AG08395 (cell line): ENCODE results near the gene CDK6.
"Not testable (repeated sequence)": the region's sequence is repeated elsewhere in the genome, so short reads cannot be mapped to it uniquely, and the experiment has no call there.

Experiments
- DNase-seq: peaks from one replicate; pipeline ENCODE4 v3.0.0; 2012; ENCODE audit warnings: mixed read lengths, low spot score

The CDK6 gene

DNA sequence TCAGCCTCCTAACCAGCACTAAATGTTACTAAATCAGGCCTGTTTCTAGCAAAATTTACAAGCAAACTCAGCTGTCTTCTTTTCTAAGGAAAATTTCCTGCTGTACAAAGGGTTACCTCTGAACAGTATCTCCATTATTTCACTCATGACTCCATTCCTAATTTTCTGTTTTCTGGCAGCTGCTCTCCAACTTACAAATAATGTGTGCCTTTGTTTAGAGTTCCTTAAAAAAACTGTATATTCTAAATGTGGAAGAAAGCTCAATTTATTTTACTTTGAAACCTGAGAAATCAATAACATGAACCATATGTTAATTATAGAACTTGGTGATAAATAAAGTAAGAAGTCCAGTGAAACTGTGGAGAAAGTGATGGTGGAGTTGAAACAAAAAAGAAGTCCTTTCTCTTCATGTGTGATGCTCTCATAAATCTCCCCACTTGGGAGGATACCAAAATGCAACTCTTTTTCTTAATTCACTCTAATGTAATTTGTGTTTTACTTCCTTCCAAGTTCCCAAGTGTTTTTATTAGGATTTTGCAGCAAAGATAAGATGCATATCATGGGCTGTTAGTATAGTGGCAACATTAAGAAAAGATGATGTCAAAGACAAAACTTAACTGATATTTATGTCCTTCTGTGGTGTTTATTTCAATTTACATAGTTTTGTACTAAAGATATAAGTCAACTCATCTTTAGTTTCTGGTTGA lies 74.8 kb downstream of the CDK6 start:
- no peak for DNase-seq

DNA sequence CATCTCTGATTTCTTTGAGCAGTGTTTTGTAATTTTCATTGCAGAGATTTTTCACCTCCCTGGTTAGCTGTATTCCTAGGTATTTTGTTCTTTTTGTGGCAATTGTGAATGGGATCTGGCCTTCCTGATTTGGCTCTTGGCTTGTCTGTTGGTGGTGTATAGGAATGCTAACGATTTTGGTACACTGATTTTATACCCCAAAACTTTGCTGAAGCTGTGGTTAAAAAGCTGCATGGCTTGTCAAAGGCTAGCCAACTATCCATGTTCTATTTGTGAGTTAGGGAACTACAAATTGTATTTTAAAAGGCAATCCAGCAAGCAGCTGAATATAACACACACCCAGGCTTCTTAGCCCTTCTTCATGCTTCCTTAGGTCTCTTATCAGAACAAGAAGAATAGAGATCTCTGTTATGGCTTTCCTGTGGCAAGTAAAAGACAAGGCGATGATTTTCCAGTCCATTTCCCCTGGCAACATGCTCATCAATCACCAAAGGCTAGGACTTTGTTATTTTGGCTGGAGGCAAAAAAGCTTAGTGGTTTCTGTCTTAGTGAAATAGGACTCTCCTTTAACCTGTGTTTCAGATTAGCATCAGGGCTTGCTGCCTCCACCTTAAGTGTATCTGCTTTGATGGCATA lies 77.5 kb downstream of the CDK6 start:
- DNase-seq: no peak

GRCh38 chr7:92757311-92757910 lies 79.0 kb downstream of the CDK6 start:
- not testable (repeated sequence) for DNase-seq

DNA sequence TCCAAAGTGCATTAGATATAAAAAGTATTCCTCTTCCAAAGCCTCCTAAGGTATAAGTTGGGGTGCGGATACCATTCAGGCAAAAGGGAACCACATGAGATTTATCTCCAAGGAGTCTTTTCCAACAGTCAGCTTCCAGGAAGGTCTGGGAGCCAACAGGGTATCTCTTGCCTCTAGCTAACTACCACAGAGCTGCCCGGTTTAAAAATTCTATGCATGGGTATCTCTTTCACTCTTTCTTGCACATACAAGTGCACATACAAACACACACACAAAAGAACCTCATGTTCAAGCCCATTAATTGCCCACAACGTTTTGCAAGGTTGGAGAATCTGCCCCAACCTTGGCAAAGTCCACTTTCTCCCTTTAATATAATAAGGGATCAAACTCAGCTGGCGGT lies 80.7 kb downstream of the CDK6 start:
- no peak for DNase-seq

DNA sequence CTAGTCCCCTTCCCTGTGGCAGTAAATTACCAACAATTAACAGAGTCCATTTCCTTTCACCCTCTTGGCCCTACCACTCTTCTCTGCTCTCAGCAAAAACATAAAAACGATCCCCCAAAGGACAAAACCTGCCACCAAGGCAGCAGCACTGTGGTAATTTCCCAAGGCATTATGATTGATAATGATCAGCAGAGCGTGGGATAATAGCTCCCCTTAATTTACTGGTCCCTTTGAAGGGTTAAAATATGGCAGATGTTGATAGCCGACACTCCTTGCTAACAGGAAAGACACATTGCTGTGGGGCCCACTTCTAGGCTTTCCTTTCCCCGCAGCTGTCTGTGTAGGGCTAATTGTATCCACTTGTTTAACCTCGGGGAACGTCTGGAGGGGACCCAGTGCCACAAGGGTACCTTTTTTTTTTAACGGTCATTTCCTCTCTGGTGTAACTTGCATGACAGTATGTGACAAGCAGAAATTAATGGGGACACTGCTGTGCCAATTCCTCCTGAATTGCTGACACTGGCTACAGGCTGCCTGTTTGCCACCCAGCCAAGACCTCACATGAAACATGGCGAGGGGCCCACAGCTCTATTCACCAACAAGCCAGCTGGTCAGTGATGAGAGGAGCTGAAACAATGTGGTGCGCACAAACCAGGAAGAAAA lies 81.3 kb downstream of the CDK6 start:
- DNase-seq: peak; percentile 49

GRCh38 chr7:92753614-92754013 lies 82.8 kb downstream of the CDK6 start:
- no peak for DNase-seq

DNA sequence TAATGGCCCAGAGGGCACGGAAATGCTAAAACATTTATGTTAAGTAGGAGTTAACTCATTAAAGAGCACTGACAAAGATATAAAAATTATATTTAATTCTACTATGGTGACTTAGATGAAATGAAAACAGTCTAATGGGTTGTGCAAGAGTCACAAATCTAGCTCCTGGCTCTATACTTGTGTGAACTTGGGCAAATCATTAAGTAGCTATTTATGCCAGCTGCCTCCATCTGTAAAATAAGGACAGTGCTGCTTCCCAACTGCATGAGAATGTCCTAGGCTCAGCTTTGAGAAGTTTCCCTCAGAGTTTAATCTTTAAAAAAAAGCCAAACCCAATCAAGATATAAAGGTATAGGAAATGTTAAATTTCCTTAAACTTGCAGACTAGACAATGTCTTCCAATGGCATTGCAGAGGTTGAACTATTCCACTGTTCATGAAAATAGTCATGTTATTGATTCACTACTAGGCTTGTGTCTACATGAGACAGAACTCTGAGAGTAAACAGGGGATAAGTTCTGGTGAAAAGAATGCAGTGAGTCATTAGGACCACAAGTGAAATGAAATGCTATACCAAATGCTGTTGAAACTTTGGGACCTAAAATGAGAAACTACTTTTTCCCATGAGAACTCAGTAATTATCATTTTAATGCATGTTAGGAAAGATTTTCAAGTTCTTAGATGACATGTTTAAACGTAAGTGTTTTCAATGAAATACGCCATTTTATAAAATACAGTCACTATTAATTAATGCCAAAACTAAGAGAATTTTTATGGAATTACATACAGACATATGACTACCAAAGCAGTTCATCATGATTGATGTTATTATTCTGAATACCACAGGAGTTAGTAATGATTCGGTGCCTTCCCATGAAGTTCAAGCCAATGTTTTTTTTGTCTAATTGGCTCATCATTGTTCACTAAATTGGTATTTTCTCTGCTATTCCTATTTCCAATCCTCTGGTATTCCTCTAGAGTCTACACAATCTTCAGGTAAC lies 84.2 kb downstream of the CDK6 start:
- peak; percentile 69 for DNase-seq

GRCh38 chr7:92750946-92751345 lies 85.4 kb downstream of the CDK6 start:
- no peak for DNase-seq

GRCh38 chr7:92750447-92750839 lies 85.9 kb downstream of the CDK6 start:
- no peak for DNase-seq

DNA sequence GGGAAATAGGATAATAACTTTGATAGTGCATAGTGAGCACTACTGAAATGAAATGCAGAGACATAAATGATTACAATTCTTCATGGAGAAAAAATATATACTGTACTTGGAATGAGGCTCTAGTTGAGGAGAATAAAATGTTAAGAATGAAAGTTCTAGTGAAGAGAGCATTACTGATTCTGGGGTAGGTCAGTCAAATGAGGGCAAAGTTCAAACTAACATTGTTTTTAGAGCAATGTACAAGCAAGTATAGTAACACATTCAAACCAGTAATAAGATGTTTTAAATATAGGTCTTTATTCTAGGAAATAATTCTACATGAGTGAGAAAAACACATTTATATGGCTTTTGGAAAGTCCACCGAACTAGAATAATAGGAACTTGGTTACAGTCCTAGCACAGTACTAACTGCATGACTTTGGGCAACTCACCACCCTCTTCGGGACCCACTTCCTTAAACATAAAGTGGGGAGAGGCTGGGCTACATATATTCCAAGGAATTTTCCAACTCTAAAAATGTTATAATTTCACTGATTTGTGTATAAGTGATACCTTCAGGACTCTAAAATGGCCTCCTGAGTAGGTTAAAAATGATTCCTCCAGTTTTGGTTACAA lies 86.4 kb downstream of the CDK6 start:
- no peak for DNase-seq

GRCh38 chr7:92749327-92749755 lies 87.0 kb downstream of the CDK6 start:
- no peak for DNase-seq

DNA sequence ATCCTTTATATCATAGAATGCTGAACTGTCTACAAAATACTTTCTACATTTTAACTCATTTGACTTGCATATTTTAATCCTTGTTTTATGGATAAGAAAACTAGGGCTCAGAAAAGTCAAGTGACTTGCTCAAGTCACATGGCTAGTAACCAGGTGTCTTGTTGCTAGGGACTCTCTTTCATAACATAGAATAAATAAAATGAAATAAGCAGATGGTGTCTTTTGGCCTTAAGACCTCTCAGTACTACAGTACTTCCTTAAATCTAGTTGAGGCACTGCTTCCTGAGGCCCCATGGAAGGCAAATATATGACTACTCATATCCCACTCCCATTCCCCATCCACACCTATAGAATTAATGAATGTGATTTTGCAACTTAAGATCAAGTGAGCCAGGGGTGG lies 87.9 kb downstream of the CDK6 start:
- DNase-seq: no peak

- DNase-seq: peak; percentile 23
Observed at GRCh38 chr7:92747041-92747835, 89.1 kb downstream of the CDK6 start.

DNA sequence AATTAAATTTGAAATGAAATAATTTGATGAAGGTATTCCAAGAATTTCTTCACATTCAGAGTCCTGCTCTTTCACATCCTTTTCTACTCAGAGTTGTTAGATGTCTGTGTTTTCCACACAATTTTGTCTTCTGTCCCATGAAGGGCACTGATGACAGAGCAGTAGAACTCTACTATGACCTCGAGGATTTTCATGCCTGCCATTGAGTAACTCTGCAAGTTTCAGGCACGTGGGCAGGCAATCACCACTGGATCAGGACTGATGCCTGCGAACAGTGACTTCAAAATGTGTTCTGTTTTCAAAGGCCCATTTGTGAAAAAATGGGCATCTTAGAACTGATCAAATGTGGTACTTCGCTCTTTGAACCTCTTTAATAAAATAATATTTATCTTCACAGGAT lies 91.1 kb downstream of the CDK6 start:
- DNase-seq: no peak

- DNase-seq: not testable (repeated sequence)
Observed at GRCh38 chr7:92744180-92744579, 92.2 kb downstream of the CDK6 start.

DNA sequence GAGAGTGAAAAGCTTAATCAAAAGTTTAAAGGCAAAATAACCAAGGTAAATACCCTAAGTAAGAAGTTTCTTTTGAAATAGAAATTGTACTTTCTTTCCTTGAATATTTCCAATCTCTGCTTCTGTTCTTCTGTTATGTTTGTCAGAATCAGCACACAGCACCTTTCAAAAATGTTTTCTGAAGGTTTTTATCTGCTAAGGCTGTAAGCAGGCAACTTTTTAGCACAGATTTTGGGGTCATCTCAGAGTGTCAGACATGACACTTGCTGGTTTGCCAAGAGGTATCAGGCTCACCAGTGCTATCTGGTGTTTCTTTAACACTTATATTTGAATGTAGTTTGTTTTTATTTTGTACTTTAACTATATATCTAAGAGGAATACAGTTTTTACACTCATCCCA lies 94.2 kb downstream of the CDK6 start:
- DNase-seq: no peak

- DNase-seq: peak; percentile 64
Observed at GRCh38 chr7:92740700-92741126, 95.7 kb downstream of the CDK6 start.

GRCh38 chr7:92740134-92740533 lies 96.2 kb downstream of the CDK6 start:
- DNase-seq: no peak

DNA sequence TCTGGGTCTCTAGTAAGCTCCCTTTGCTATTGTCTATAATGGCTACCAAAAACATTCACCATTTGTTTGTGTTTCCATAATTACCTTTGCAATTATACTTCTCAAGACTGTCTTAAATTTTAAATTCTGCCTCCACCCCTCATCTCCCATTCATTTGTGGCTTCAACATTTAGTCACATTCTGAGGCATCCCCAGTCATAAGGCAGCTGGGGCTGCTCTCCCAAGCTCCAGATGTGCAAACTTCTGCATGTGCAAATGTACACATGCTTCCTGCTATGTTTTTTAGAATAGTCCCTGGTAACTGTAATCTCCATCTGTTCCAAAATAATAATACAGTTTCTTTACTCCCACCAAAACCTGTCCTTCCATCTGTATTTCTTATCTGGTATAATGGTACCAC lies 97.3 kb downstream of the CDK6 start:
- no peak for DNase-seq

- DNase-seq: no peak
Observed at GRCh38 chr7:92737706-92738105, 98.7 kb downstream of the CDK6 start.
